Endothelial cell of umbilical vein (primary cell): ENCODE measurements around the gene ANP32E. TPM values are rescaled to one million over a fixed set of nuclear protein-coding genes. Genes with fewer than 3 reads are reported as not detected.

ENCODE experiments used
- BruUV-seq: library from RNA; stranded (reverse); fragments of 400-500 nt; replicated peaks from 2 replicates; lab custom pipeline; 2021; lab: Mats Ljungman, UMichigan
- CTCF ChIA-PET: fragments of 300-600, 350-600 bp; sonication (Branson Sonifier 250); formaldehyde crosslinking; loops from one replicate; lab custom pipeline; 2021; ENCODE audit warnings: antibody characterized with exemption, inconsistent platforms; lab: Charles Lee
- POLR2A ChIA-PET: fragments of 300-600, 350-600 bp; sonication (Branson Sonifier 250); formaldehyde crosslinking; loops from one replicate; lab custom pipeline; 2021; ENCODE audit warnings: antibody characterized with exemption, inconsistent platforms; lab: Charles Lee
- DNase-seq: peaks from one replicate; pipeline ENCODE4 v3.0.0-alpha.2; 2011; ENCODE audit warnings: low read depth, low spot score
- FAIRE-seq: peaks from 2 replicates; lab custom pipeline; 2011; peaks lifted over from hg19 to GRCh38; lab: Jason Lieb, UNC
- H2AFZ ChIP-seq: 2 replicates; pipeline ENCODE4 v1.6.0; 2012; ENCODE audit warnings: low read depth, low read length, control low read depth, inconsistent platforms
- H3K27ac ChIP-seq: 2 replicates; pipeline ENCODE4 v1.5.1; 2011; ENCODE audit warnings: low read depth, mild to moderate bottlenecking, control low read depth, low read length, moderate library complexity; ENCODE audit not compliant: insufficient read depth
- H3K27me3 ChIP-seq, 2 experiments: 2 replicates each; pipeline versions ENCODE4 v1.6.0 to v1.6.1; 2011; ENCODE audit warnings: low read length in 2 of 2, mixed read lengths in 1 of 2; ENCODE audit not compliant: control insufficient read depth in 2 of 2, insufficient read depth in 2 of 2
- H3K36me3 ChIP-seq, 2 experiments: 2 replicates in 1 of 2; 3 replicates in 1 of 2; pipeline ENCODE4 v1.5.1; 2011; ENCODE audit warnings: low read length in 2 of 2, mild to moderate bottlenecking in 1 of 2, moderate library complexity in 1 of 2; ENCODE audit not compliant: control insufficient read depth in 2 of 2, insufficient read depth in 2 of 2; ENCODE audit errors: extremely low read depth in 1 of 2
- H3K4me1 ChIP-seq: 3 replicates; pipeline ENCODE4 v1.5.1; 2011; ENCODE audit warnings: mild to moderate bottlenecking, low read length; ENCODE audit not compliant: control insufficient read depth, insufficient read depth; ENCODE audit errors: extremely low read depth
- H3K4me2 ChIP-seq: 2 replicates; pipeline ENCODE4 v1.6.1; 2011; ENCODE audit warnings: low read length, control low read depth, mixed read lengths; ENCODE audit not compliant: insufficient read depth
- H3K4me3 ChIP-seq, 3 experiments: fragments of 200-600 bp in 1 of 3; sonication (generic), shearing (Covaris generic) in 1 of 3; replicated peaks in 1 of 3; 2 replicates each; pipeline ENCODE4 v1.5.1; 2011 to 2016; ENCODE audit warnings: control low read depth in 3 of 3, low read length in 3 of 3, mild to moderate bottlenecking in 2 of 3, inconsistent platforms in 1 of 3, low read depth in 1 of 3, moderate library complexity in 1 of 3; ENCODE audit not compliant: insufficient read depth in 1 of 3
- H3K79me2 ChIP-seq: 2 replicates; pipeline ENCODE4 v1.6.0; 2012; ENCODE audit warnings: low read length, inconsistent platforms; ENCODE audit not compliant: control insufficient read depth, insufficient read depth
- H3K9ac ChIP-seq: replicated peaks from 2 replicates; pipeline ENCODE3; 2011; ENCODE audit warnings: low read length, control low read depth; ENCODE audit not compliant: insufficient read depth; ENCODE audit errors: extremely low read depth
- H3K9me1 ChIP-seq: replicated peaks from 3 replicates; pipeline ENCODE4 v1.6.0; 2011; ENCODE audit warnings: mild to moderate bottlenecking, low read length; ENCODE audit not compliant: control insufficient read depth, insufficient read depth; ENCODE audit errors: extremely low read depth
- H3K9me3 ChIP-seq: replicated peaks from 2 replicates; pipeline ENCODE4 v1.5.1; 2012; ENCODE audit warnings: low read length, inconsistent platforms; ENCODE audit not compliant: control insufficient read depth, insufficient read depth
- H4K20me1 ChIP-seq: replicated peaks from 2 replicates; pipeline ENCODE3; 2011; ENCODE audit warnings: mild to moderate bottlenecking, low read length; ENCODE audit not compliant: control insufficient read depth, insufficient read depth; ENCODE audit errors: extremely low read depth
- EZH2 ChIP-seq: IDR thresholded peaks from 2 replicates; pipeline ENCODE4 v1.6.1; 2012; ENCODE audit warnings: borderline replicate concordance, low read depth, mild to moderate bottlenecking, moderate library complexity, low read length, inconsistent platforms; ENCODE audit not compliant: severe bottlenecking
- FOS ChIP-seq: IDR thresholded peaks from 2 replicates; pipeline ENCODE4 v1.6.1; 2011; ENCODE audit warnings: mild to moderate bottlenecking, low read length, moderate library complexity, borderline replicate concordance; ENCODE audit not compliant: insufficient read depth
- GATA2 ChIP-seq: IDR thresholded peaks from 2 replicates; pipeline ENCODE4 v1.7.0; 2011; ENCODE audit warnings: low read depth, mild to moderate bottlenecking, moderate library complexity, mixed read lengths, low read length; ENCODE audit not compliant: insufficient read length, insufficient read depth
- JUN ChIP-seq: IDR thresholded peaks from 2 replicates; pipeline ENCODE4 v1.6.1; 2011; ENCODE audit warnings: borderline replicate concordance, low read depth; ENCODE audit not compliant: insufficient read length, insufficient read depth
- MYC ChIP-seq: IDR thresholded peaks from one replicate; pipeline ENCODE4 v1.6.1; 2011; ENCODE audit warnings: mild to moderate bottlenecking, low read depth, low read length
- POLR2A ChIP-seq: IDR thresholded peaks from 2 replicates; pipeline ENCODE4 v1.6.1; 2012; ENCODE audit warnings: low read depth, mild to moderate bottlenecking, control low read depth, low read length
- POLR2AphosphoS5 ChIP-seq: IDR thresholded peaks from 2 replicates; pipeline ENCODE4 v1.6.1; 2012; ENCODE audit warnings: low read depth, mild to moderate bottlenecking, control low read depth, low read length, moderate library complexity; ENCODE audit not compliant: insufficient read depth
- dilution Hi-C: fragments of 300-500 bp; cut with MboI; formaldehyde crosslinking; loops from one replicate; pipeline ENCODE4 v1.15.0; 2019; ENCODE audit warnings: low sequenced_read_pairs; ENCODE audit not compliant: extremely low pct_ligation_motif_present
- intact Hi-C: fragments of 100-400 bp; cut with micrococcal nuclease; formaldehyde crosslinking; loops from one replicate; pipeline ENCODE4 v1.10.0; 2022
- polyA plus RNA-seq, 4 experiments: library from polyadenylated mRNA; depleted of rRNA in 3 of 4; stranded (reverse) in 3 of 4; unstranded in 1 of 4; fragments of >200 nt; gene quantifications; 2 replicates each; pipeline versions ENCODE4 v1.2.1 to v1.2.3, GENCODE V29; 2011 to 2012; ENCODE audit warnings: missing spikeins in 1 of 4
- total RNA-seq: library from RNA; stranded (reverse); gene quantifications from 2 replicates; pipeline ENCODE4 v1.2.3, GENCODE V29; 2021
- TF ChIP-seq, protein P1 (sequence below): IDR thresholded peaks from 2 replicates; pipeline ENCODE4 v1.6.1; 2011; ENCODE audit not compliant: insufficient read depth, insufficient read length
- TF ChIP-seq, protein P2 (sequence below), 2 donors: IDR thresholded peaks; 1 replicate in 1 of 2; 2 replicates in 1 of 2; pipeline ENCODE4 v1.5.1; 2011; ENCODE audit warnings: low read length in 2 of 2, mild to moderate bottlenecking in 2 of 2, moderate library complexity in 2 of 2, control low read depth in 1 of 2, inconsistent platforms in 1 of 2, low read depth in 1 of 2; ENCODE audit not compliant: insufficient read depth in 1 of 2; ENCODE audit errors: extremely low read depth in 1 of 2

The ANP32E gene
- total and polyA plus RNA-seq, 2 donors (not counting 3 experiments of a cell fraction or from before 2014, with no cell fraction given) = 6.8 to 53.4 TPM

DNA sequence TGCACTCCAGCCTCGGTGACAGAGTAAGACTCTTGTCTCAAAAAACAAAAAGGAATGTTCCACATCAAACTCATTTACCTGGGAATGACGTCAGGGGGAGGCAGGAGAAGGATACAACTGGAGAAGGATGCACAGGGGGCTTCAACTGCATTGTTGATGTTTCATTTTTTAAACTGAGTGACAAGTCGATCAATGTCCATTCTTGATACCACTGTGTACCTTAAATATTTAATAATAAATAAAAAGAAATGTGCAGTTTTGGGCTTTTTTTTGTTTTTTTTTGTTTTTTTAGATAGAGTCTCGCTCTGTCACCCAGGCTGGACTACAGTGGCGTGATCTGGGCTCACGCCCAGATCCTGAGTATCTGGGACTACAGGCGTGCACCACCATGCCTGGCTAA lies 50.4 kb downstream of the ANP32E start:
- H3K27ac ChIP-seq = no peak overlapping the region
- intact Hi-C loops = no loop called here
- H3K4me3 ChIP-seq = no peak overlapping the region
- no peaks in the 10 kb centered on the region for H4K20me1 ChIP-seq
- no peak overlapping the region for H2AFZ ChIP-seq
- H3K4me2 ChIP-seq = no peak overlapping the region
- H3K4me1 ChIP-seq = no peaks in the 10 kb centered on the region
- no TSS peak for BruUV-seq
- dilution Hi-C loops = no loop called here
- H3K9me1 ChIP-seq = no peaks in the 10 kb centered on the region
- ChIA-PET POLR2A (no interaction called here), CTCF (interaction anchor here (2.1 to 3.6 kb wide), 4 partner anchors 8 to 112 kb away, joined by 12 to 92 read pairs (median 56); no protein-coding TSS in a partner anchor)
- FAIRE-seq (no peak), DNase-seq (no peak)
- no peaks in the 10 kb centered on the region for H3K79me2 ChIP-seq
- H3K9ac ChIP-seq = no peak overlapping the region
- H3K36me3 ChIP-seq = no peaks in the 10 kb centered on the region
- peaks cover 0 to 3% of the 10 kb centered on the region in 2 experiments for H3K27me3 ChIP-seq
- no peak for TF ChIP-seq MYC
- TF ChIP-seq POLR2A = no peak
- TF ChIP-seq, protein P1, sequence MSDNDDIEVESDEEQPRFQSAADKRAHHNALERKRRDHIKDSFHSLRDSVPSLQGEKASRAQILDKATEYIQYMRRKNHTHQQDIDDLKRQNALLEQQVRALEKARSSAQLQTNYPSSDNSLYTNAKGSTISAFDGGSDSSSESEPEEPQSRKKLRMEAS = no peak
- TF ChIP-seq EZH2 = no peak
- TF ChIP-seq FOS = no peak
- TF ChIP-seq JUN = no peak
- no peak for TF ChIP-seq GATA2
- TF ChIP-seq POLR2AphosphoS5 = no peak
- TF ChIP-seq, protein P2, sequence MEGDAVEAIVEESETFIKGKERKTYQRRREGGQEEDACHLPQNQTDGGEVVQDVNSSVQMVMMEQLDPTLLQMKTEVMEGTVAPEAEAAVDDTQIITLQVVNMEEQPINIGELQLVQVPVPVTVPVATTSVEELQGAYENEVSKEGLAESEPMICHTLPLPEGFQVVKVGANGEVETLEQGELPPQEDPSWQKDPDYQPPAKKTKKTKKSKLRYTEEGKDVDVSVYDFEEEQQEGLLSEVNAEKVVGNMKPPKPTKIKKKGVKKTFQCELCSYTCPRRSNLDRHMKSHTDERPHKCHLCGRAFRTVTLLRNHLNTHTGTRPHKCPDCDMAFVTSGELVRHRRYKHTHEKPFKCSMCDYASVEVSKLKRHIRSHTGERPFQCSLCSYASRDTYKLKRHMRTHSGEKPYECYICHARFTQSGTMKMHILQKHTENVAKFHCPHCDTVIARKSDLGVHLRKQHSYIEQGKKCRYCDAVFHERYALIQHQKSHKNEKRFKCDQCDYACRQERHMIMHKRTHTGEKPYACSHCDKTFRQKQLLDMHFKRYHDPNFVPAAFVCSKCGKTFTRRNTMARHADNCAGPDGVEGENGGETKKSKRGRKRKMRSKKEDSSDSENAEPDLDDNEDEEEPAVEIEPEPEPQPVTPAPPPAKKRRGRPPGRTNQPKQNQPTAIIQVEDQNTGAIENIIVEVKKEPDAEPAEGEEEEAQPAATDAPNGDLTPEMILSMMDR (IDR thresholded peaks at IDR 0.05; ENCODE audit: extremely low read depth in 1 of 2, insufficient read depth in 1 of 2, low read depth in 1 of 2, low read length in 2 of 2) = no peak
- H3K9me3 ChIP-seq = no peaks in the 10 kb centered on the region
